ENCODE measurements around the gene MAN1A1. TPM values are rescaled to one million over a fixed set of nuclear protein-coding genes. Genes with fewer than 3 reads are reported as not detected.

The MAN1A1 gene
- polyA plus RNA-seq, 1 donor (not counting 4 experiments of a cell fraction or from before 2014, with no cell fraction given) = 20.2 TPM

DNA sequence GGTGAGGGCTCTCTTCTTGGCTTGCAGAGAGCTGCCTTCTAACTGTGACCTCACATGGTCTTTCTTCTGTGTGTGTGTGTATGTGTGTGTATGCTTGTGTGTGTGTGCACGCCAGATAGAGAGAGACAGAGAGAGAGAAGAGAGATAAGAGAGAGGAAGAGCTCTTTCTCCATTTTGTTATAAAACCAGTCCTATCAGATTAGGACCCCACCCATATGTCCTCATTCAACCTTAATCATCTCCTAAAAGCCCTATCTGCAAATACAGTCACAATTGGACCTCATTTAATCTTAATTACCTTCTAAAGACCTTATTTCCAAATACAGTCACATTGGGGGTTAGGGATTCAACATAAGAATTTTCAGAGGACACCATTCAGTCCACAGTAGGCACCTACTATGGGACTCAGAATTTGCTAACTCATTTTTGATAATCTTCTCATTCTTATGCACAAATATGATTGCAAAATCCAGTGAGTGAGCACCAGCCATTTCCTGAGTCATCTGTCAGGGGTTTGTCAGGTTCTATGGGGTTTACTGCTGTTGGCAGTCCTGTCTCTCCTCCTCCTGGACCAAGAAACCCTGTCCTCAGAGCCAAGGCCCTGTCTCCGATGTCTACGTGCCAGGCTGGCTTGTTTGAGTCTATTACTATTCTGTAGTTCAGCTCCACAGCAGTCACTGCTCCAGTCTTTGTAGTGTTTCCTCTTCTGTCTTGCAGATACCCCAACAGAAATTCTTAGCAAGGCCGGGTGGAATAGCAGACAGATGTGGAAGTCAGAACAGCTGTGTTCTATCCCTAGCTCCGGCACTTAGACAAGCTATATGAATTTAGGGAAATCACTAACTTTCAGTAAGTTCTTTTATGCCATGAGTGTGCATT lies 212.1 kb downstream of the MAN1A1 start:
- dilution Hi-C loops (cut with MboI; ENCODE audit: extremely low pct_ligation_motif_present, low sequenced_read_pairs) = no loop called here
- Histone ChIP-seq H3K27ac (ENCODE audit: control insufficient read depth, insufficient read depth, low read length) (no peak overlapping the region), H3K27me3 (ENCODE audit: control insufficient read depth, extremely low read depth, insufficient read depth, low read length) (no peaks in the 10 kb centered on the region), H3K9me1 (ENCODE audit: control insufficient read depth, extremely low read depth, insufficient read depth, low read length) (no peaks in the 10 kb centered on the region), H3K4me1 (ENCODE audit: control insufficient read depth, extremely low read depth, insufficient read depth, low read length) (peaks cover 10% of the 10 kb centered on the region), H3K9ac (ENCODE audit: control insufficient read depth, extremely low read depth, insufficient read depth, low read length) (no peak overlapping the region), H2AFZ (ENCODE audit: control insufficient read depth, low read length) (peak overlapping the region; percentile 49), H3K9me3 (ENCODE audit: control insufficient read depth, low read depth, low read length) (no peaks in the 10 kb centered on the region), H3K4me3 (ENCODE audit: control insufficient read depth in 2 of 3, extremely low read depth in 1 of 3, insufficient read depth in 2 of 3, low read depth in 1 of 3, low read length in 3 of 3) (no peak overlapping the region), H4K20me1 (ENCODE audit: control insufficient read depth, extremely low read depth, insufficient read depth, low read length) (no peaks in the 10 kb centered on the region), H3K36me3 (ENCODE audit: control insufficient read depth in 2 of 2, extremely low read depth in 1 of 2, insufficient read depth in 2 of 2, low read length in 2 of 2) (no peaks in the 10 kb centered on the region), H3K79me2 (ENCODE audit: control insufficient read depth, insufficient read depth, low read length) (no peaks in the 10 kb centered on the region), H3K4me2 (ENCODE audit: control insufficient read depth, extremely low read depth, insufficient read depth, low read depth, low read length) (no peak overlapping the region)
- peak; percentile 65 for FAIRE-seq
- DNase-seq (ENCODE audit: low read depth, low spot score) = no peak
- TF ChIP-seq, protein P1, sequence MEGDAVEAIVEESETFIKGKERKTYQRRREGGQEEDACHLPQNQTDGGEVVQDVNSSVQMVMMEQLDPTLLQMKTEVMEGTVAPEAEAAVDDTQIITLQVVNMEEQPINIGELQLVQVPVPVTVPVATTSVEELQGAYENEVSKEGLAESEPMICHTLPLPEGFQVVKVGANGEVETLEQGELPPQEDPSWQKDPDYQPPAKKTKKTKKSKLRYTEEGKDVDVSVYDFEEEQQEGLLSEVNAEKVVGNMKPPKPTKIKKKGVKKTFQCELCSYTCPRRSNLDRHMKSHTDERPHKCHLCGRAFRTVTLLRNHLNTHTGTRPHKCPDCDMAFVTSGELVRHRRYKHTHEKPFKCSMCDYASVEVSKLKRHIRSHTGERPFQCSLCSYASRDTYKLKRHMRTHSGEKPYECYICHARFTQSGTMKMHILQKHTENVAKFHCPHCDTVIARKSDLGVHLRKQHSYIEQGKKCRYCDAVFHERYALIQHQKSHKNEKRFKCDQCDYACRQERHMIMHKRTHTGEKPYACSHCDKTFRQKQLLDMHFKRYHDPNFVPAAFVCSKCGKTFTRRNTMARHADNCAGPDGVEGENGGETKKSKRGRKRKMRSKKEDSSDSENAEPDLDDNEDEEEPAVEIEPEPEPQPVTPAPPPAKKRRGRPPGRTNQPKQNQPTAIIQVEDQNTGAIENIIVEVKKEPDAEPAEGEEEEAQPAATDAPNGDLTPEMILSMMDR (optimal IDR thresholded peaks at IDR 0.05 in 1 of 3, IDR thresholded peaks at IDR 0.05 in 1 of 3, conservative IDR thresholded peaks at IDR 0.05 in 1 of 3; ENCODE audit: extremely low read depth in 1 of 3, insufficient read depth in 2 of 3, low read length in 3 of 3) = no peak
- TF ChIP-seq EZH2 (IDR thresholded peaks at IDR 0.05; ENCODE audit: low read length) = no peak

DNA sequence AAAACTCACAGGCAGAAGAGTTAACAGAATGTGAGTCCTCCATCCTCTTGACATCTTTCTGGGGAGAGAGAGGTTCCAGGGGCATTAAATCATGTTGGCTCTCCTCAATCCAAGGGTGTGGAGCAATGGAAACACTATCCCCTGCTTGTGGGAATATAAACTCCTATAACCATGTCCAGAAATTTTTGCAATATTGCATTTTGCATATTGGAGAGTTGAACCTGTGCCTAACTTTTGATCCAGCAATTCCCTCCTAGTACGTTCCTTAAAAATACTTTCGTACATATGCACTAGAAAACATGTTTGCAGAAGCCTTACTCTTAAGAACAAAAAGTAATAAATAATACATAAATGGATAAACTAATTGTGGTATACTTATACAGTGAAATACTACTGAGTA lies 214.8 kb downstream of the MAN1A1 start:
- Histone ChIP-seq H3K27ac (ENCODE audit: control insufficient read depth, insufficient read depth, low read length) (no peak overlapping the region), H3K36me3 (ENCODE audit: control insufficient read depth in 2 of 2, extremely low read depth in 1 of 2, insufficient read depth in 2 of 2, low read length in 2 of 2) (no peaks in the 10 kb centered on the region), H3K9ac (ENCODE audit: control insufficient read depth, extremely low read depth, insufficient read depth, low read length) (no peak overlapping the region), H3K9me1 (ENCODE audit: control insufficient read depth, extremely low read depth, insufficient read depth, low read length) (no peaks in the 10 kb centered on the region), H3K9me3 (ENCODE audit: control insufficient read depth, low read depth, low read length) (no peaks in the 10 kb centered on the region), H3K4me3 (ENCODE audit: control insufficient read depth in 2 of 3, extremely low read depth in 1 of 3, insufficient read depth in 2 of 3, low read depth in 1 of 3, low read length in 3 of 3) (no peak overlapping the region), H4K20me1 (ENCODE audit: control insufficient read depth, extremely low read depth, insufficient read depth, low read length) (no peaks in the 10 kb centered on the region), H3K4me1 (ENCODE audit: control insufficient read depth, extremely low read depth, insufficient read depth, low read length) (peaks cover 19% of the 10 kb centered on the region), H3K27me3 (ENCODE audit: control insufficient read depth, extremely low read depth, insufficient read depth, low read length) (no peaks in the 10 kb centered on the region), H3K4me2 (ENCODE audit: control insufficient read depth, extremely low read depth, insufficient read depth, low read depth, low read length) (no peak overlapping the region), H2AFZ (ENCODE audit: control insufficient read depth, low read length) (no peak overlapping the region), H3K79me2 (ENCODE audit: control insufficient read depth, insufficient read depth, low read length) (no peaks in the 10 kb centered on the region)
- dilution Hi-C loops (cut with MboI; ENCODE audit: extremely low pct_ligation_motif_present, low sequenced_read_pairs) = no loop called here
- TF ChIP-seq, protein P1 (optimal IDR thresholded peaks at IDR 0.05 in 1 of 3, IDR thresholded peaks at IDR 0.05 in 1 of 3, conservative IDR thresholded peaks at IDR 0.05 in 1 of 3; ENCODE audit: extremely low read depth in 1 of 3, insufficient read depth in 2 of 3, low read length in 3 of 3) = no peak
- no peak for TF ChIP-seq EZH2 (IDR thresholded peaks at IDR 0.05; ENCODE audit: low read length)
- no peak for FAIRE-seq
- DNase-seq (ENCODE audit: low read depth, low spot score) = no peak

All from keratinocyte (primary cell).